Neutrophil (primary cell): ENCODE results near the gene PCBP4.

Experiments
- H3K27ac ChIP-seq: fragments of 200-600 bp; sonication (generic); 2 replicates; pipeline ENCODE4 v1.5.1; 2016; ENCODE audit warnings: mild to moderate bottlenecking, moderate library complexity
- H3K27me3 ChIP-seq: fragments of 200-600 bp; sonication (generic); 2 replicates; pipeline ENCODE4 v1.6.0; 2016; ENCODE audit warnings: mild to moderate bottlenecking
- H3K36me3 ChIP-seq: fragments of 200-600 bp; sonication (generic); 2 replicates; pipeline ENCODE4 v1.5.1; 2017
- H3K4me1 ChIP-seq, 2 experiments: fragments of 200-600 bp in 1 of 2; sonication (generic) in 1 of 2; 1 replicate in 1 of 2; 2 replicates in 1 of 2; pipeline versions ENCODE4 v1.5.1 to v1.6.1; 2013 to 2016; ENCODE audit warnings: low read depth in 1 of 2, low read length in 1 of 2, mild to moderate bottlenecking in 1 of 2, moderate library complexity in 1 of 2; ENCODE audit not compliant: control insufficient read depth in 1 of 2, insufficient read depth in 1 of 2
- H3K4me3 ChIP-seq, 2 experiments: fragments of 200-600 bp in 1 of 2; sonication (generic) in 1 of 2; 1 replicate in 1 of 2; 2 replicates in 1 of 2; pipeline ENCODE4 v1.5.1; 2013 to 2016; ENCODE audit warnings: low read depth in 1 of 2, low read length in 1 of 2, mild to moderate bottlenecking in 1 of 2, moderate library complexity in 1 of 2
- H3K9me3 ChIP-seq: fragments of 200-600 bp; sonication (generic); 2 replicates; pipeline ENCODE4 v1.5.1; 2016
- CTCF ChIP-seq: fragments of 200-600 bp; sonication (generic); IDR thresholded peaks from 2 replicates; pipeline ENCODE4 v1.5.1; 2016; ENCODE audit warnings: antibody characterized with exemption

The PCBP4 gene

GRCh38 chr3:51985063-51985462, 17.8 kb upstream of the PCBP4 start:
- Histone ChIP-seq H3K27ac (no peak overlapping the region), H3K4me1 (peaks cover 17 to 18% of the 10 kb centered on the region in 2 experiments), H3K4me3 (no peak overlapping the region), H3K27me3 (no peaks in the 10 kb centered on the region), H3K36me3 (no peaks in the 10 kb centered on the region), H3K9me3 (no peaks in the 10 kb centered on the region)
- TF ChIP-seq CTCF, result no peak

- no peaks in the 10 kb centered on the region for H3K36me3 ChIP-seq
- H3K4me1 ChIP-seq, result peaks cover 17 to 18% of the 10 kb centered on the region in 2 experiments
- no peak overlapping the region for H3K27ac ChIP-seq
- no peaks in the 10 kb centered on the region for H3K27me3 ChIP-seq
- H3K4me3 ChIP-seq, result no peak overlapping the region
- no peaks in the 10 kb centered on the region for H3K9me3 ChIP-seq
- no peak for TF ChIP-seq CTCF
Observed at GRCh38 chr3:51984269-51984647, 17.0 kb upstream of the PCBP4 start.

- Histone ChIP-seq H3K27me3 (no peaks in the 10 kb centered on the region), H3K9me3 (no peaks in the 10 kb centered on the region), H3K36me3 (no peaks in the 10 kb centered on the region), H3K4me3 (peak overlapping the region; percentile 72 to 77), H3K27ac (peak overlapping the region; percentile 50), H3K4me1 (peaks cover 17 to 18% of the 10 kb centered on the region in 2 experiments)
- no peak for TF ChIP-seq CTCF
Observed at GRCh38 chr3:51983578-51984268, 16.5 kb upstream of the PCBP4 start.

- Histone ChIP-seq H3K9me3 (no peaks in the 10 kb centered on the region), H3K36me3 (no peaks in the 10 kb centered on the region), H3K27ac (peak within 1 kb of the TSS; percentile 50), H3K4me3 (peak within 1 kb of the TSS; percentile 72 to 77), H3K4me1 (peaks cover 17 to 18% of the 10 kb centered on the region in 2 experiments), H3K27me3 (no peaks in the 10 kb centered on the region)
- TF ChIP-seq CTCF, result peak; percentile 1
Observed at GRCh38 chr3:51982838-51983577, 15.8 kb upstream of the PCBP4 start, which contains the start of gene ACY1. Gene ACY1, plus strand, starts transcription at chr3:51983535. Its CDS starts 530 bp downstream, at chr3:51984065.

GRCh38 chr3:51982352-51982837, 15.1 kb upstream of the PCBP4 start:
- Histone ChIP-seq H3K4me3 (peak overlapping the region; percentile 72 to 77), H3K27ac (peak overlapping the region; percentile 50), H3K4me1 (peaks cover 17 to 18% of the 10 kb centered on the region in 2 experiments), H3K36me3 (no peaks in the 10 kb centered on the region), H3K27me3 (no peaks in the 10 kb centered on the region), H3K9me3 (no peaks in the 10 kb centered on the region)
- peak; percentile 16 for TF ChIP-seq CTCF
